HG03469 (cell line): ENCODE results near the gene KRR1.
"Not testable (repeated sequence)": the region's sequence is repeated elsewhere in the genome, so short reads cannot be mapped to it uniquely, and the experiment has no call there.

Experiments used
- ATAC-seq: cut with Tn5 transposase; IDR thresholded peaks from one replicate; pipeline ENCODE4 v1.9.1; 2021; ENCODE audit warnings: mild to moderate bottlenecking, moderate library complexity, moderate number of reproducible peaks; ENCODE audit not compliant: unreplicated experiment

Gene KRR1

DNA sequence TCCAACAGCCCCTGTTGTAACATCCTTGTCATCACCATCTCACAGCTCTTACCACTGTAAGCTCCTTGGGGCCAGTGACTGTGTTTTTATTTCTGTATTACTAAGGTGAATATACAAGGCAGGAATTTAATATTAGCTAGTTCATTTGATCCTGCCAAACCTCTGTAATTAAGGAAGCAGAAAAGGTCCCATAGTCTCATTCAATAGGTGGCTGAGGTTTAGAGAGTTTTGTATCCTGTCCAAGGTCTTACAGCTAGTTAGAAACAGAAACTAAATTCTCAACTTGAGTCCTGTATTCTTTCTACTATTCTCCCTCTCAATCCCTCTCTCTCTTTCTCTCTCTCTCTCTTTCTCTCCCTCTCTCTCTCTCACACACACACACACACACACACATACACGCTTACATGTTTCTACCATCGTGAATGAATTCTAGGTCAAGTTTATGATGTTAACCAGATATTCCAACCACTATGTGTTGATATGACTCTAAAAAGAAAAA is 31.4 kb downstream of the KRR1 start:
- ATAC-seq, result peak; percentile 21

DNA sequence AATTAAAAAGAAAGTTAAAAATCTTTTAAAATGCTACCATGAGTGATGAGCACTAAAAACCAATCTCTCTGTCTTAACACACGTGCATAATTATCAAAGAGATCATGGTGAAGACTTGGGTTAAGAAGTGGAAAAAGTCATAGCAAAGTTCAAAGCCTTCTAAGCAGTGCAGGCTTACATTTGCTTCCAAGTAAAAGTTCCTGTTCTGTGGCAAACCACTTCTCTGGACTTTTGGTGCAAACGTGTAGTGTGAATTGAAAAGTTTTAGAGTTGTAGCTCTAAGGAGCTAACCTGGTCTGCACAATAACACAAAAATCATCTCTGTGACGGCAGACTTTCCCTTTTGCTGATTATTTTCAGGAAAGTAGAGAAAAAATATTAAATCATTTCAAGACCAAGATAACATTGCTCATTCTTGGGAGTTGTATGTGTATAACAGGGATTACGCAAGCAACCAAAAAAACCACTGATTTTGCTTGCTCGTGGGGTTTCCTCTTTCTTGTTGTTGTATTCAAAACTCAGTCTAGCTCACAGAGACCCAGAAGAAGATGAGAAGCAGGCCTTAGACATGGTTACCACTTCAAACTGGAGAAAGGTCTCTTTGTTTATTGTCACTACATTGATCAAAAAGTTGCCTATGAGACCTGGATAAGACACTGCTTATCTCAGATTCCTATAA is 33.2 kb downstream of the KRR1 start:
- peak; percentile 18 for ATAC-seq

DNA sequence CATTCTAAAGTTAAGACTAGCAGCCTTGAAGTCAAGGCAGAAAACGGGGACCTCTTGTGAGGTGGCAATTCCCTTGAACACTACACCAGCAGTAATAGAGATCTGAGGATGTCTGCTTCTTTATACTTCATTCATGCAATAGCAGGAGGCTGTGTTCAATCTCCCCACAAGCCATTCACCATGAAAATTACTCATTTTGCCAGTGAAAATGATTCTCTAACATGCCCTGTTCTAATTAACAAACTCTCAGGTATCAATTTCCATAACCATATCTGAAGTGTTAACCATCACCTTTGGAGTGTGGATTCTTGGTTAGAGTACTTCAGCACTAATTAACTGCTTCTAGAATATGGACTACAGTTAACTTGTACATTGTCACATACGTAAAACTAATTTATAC is 34.3 kb downstream of the KRR1 start:
- ATAC-seq, result no peak

DNA sequence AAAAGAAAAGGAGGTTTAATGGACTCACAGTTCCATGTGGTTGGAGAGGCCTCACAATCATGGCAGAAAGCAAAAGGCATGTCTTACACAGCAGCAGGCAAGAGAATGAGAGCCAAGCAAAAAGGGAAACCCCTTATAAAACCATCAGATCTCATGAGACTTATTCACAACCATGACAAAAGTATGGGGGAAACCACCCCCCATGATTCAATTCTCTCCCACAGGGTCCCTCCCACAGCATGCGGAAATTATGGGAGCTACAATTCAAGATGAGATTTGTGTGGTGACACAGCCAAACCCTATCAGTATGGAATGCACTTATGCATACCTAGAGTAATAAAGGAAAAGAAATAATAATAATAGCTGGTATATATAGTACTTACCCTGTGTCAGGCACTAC is 35.3 kb downstream of the KRR1 start:
- no peak for ATAC-seq

DNA sequence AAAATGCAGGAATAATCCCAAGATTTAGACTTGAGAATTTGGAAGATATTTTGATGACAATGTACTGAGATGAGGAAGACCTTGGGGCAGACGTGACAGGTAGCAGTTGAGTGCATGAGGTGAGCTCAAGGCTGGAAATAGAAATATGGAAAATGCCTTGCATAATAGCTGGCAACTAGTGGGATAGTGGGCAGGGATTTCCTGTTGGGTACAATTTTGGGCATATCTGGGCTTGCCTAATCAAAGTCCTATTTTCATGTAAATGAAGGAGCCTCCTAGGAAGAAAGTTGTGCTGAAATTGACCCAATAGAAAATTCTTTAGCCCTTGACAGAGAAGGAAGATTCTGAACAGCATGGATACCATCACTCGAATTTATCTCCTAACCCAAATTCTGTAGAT is 37.3 kb downstream of the KRR1 start:
- no peak for ATAC-seq

DNA sequence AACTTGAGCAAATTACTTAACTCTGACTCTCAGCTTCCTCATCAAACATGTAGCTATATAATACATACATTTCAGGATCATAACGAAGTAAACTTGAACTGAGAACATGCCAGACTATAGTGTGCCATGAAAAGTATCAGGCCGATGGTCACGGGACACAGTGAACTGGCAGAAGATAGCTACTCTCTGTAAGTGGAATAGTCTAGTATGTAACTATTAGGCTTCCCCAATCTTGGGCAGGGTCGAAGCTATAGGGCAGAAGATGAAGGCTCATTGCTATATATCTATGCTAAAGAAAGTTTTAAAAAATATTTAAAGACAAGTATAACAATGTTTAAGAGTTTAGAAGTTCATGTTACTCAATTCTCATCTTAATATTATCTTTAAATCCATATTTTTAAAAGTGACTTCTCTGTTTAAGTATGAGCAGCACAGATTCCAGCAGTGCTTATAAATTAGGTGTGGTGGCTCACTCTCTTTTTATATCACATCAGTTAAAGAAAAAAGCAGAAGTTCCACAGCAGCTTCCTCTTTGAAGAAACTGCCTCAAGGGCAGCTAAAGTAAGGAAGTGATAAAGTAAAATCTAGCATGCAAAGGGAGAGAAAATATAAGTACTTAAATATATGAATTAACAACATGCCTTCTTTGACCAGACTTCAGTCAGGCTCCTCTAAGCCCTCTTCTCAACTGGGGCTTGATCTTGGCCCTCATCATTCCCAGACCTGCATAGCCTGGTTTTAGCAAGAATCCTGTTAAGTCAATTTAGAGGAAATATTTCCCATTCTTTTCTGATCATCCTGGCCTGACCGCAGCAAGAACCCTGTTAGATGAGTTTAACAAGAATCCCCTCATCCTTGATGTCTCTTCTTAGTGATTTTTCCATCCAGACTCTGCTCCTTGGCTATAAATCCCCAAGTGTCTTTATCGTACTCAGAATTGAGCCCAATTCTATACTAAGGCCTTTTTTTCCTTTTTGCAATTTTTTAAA is 39.2 kb downstream of the KRR1 start:
- ATAC-seq, result peak; percentile 78

DNA sequence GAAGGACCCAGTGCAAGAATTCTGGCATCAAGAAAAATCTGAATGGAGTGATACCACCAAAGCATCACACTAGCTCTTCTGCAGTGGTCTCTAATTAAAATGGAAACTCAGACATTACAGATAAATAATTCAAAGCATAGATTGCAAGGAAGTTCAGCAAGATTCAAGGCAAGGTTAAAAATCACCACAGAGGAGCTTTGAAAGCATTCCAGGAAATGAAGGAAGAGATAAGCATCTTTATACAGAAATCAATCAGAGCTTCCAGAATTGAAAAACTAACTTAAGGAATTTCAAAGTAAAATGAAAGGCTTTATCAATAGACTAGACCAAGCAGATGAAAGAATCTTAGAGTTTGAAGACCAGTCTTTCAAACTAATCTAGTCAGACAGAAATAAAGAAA is 51.2 kb downstream of the KRR1 start:
- no peak for ATAC-seq

DNA sequence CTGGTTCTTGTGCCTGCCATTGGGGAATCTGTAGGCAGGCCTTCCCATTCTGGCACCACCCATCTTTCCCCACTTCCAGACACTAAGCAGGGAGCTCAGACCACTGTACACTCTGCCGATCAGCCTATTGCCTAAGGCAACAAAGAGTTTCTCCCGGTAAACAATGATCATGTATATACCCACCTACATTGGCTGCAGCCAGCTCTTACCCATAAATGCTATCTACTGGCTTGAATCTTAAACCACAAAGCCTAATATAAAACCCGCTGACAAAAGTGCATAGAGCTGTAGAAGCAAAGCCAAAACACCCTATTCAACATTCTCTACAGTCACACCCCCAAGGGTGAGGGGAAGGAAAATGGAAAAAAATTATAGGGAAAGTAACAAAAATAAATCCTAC is 51.7 kb downstream of the KRR1 start:
- ATAC-seq, result no peak

DNA sequence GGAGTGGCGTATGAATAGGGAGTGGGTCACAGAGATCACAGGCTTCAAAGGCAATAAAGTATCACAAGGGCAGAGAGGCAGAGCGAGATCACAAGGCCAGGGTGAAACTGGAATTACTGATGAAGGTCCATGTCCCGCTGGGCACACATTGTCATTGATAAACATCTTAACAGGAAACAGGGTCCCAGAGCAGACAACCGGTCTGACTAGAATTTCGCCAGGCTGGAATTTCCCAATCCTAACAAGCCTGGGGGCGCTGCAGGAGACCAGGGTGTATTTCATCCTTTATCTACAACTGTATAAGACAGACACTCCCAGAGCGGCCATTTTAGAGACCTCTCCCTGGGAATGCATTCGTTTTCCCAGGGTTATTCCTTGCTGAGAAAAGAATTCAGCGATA is 53.5 kb downstream of the KRR1 start:
- ATAC-seq, result not testable (repeated sequence)

DNA sequence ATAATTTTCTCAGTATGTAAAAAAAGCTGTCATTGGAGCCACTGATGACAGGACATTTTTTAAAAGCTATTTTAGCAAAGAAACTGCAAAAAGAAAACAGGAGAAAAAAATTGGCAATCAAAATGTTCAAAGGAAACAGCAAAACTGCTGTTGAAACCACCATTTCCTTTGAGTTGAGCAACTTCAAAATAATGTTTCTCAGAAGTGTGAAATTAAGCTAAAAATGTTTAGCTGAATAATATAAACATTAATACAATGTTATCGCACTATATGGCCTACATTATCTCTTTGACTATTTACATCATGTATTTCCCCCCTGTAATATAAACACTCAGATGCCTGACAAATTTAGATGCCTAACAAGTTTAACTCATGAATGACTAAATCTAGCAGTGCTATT is 54.2 kb downstream of the KRR1 start:
- no peak for ATAC-seq

DNA sequence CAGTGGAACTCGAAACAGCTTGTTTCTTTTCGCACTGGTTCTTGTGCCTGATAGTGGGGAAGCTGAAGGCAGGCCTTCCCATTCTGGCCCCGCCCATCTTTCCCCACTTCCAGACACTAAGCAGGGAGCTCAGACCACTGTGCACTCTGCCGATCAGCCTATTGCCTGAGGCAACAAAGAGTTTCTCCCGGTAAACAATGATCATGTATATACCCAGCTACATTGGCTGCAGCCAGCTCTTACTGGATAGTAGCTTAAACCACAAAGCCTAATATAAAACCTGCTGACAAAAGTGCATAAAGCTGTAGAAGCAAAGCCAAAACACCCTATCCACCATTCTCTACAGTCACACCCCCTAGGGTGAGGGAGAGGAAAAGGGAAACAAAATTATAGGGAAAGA is 55.6 kb downstream of the KRR1 start:
- ATAC-seq, result no peak

DNA sequence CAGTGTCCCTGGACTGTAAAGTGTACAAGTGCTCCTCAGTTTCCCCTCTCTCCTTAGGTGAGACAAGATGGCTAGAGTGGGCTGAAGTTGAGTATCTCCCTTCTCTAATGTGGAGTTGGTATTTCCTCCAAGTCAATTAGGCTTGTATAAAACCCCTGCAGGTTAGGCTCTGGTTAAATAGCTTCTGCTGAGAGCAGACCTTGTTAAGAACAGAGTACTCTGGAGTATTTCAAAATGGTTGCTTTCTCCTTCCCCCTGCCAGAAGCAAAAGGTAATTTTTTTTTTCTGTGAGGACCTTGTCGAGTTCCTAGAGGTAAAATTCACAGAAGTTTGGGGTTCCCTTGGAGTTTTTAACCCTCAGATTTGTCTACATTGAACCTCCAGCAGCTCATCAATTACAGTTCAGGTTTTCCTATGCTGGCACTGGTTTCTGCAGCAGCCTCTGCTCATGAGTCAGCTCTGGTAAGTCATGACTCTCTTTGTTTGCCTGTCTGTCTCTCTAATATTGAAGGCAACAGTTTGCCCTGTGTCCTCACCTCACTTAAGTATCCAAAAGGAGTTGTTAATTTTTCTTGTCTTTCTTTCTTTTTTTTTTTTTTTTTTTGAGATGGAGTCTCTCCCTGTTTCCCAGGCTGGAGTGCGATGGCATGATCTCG is 58.6 kb downstream of the KRR1 start:
- ATAC-seq, result no peak

DNA sequence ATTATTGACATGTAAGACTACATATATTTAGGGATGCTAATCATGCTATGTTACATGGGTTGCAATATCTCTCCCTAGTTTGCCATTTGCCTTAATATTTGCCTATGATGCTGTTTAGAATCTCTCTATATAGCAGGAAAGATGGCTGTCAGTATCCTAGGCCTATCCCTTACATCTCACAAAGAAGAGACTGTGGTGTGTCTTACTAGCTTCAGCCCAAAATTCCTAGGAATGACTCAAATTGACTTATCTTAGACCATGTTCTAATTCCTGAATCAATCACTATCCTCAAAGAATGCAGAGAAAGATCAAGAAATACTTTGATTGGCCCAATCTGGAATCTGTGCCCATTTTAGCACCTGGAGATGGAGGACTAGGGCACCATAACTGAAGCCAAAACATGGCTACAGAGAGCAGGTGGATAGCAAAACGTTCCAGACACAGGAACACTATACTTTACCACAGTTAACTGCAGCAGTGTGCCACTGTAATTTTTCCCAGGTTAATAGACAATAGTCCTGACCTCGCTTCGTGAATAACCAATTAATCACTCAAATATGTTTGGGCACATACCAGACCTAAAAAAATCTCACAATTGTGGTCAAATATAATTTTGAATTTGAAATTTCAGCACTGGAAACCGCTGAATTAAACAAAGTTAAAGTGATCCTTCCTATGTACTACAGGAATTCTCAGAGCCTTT is 63.6 kb downstream of the KRR1 start:
- ATAC-seq, result no peak

DNA sequence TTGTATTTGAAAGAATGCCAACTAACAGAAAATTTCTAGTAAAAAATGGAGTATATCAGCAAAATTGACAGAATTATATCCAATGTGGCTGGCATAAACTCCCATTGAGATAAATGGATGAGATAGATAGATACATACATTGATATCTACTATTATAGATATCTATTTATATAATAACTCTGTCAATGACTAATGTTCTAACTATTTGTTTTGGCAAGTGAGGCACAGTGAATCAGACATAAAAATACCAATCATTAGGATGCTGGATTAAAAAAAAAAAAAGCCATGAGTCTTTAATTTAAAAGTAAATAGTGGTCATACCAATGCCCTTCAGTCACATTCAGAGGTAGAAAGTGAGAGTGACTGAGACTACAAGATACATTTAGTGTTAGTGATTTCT is 64.6 kb downstream of the KRR1 start:
- no peak for ATAC-seq

DNA sequence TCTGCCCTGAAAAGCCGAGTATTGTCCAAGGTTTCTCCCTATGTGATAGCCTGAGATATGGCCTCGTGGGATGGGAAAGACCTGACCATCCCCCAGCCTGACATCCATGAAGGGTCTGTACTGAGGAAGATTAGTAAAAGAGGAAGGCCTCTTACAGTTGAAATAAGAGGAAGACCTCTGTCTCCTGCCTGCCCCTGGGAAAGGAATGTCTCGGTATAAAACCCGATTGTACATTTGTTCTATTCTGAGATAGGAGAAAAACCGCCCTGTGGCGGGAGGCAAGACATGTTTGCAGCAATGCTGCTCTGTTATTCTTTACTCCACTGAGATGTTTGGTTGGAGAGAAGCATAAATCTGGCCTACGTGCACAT is 66.3 kb downstream of the KRR1 start:
- ATAC-seq, result not testable (repeated sequence)

DNA sequence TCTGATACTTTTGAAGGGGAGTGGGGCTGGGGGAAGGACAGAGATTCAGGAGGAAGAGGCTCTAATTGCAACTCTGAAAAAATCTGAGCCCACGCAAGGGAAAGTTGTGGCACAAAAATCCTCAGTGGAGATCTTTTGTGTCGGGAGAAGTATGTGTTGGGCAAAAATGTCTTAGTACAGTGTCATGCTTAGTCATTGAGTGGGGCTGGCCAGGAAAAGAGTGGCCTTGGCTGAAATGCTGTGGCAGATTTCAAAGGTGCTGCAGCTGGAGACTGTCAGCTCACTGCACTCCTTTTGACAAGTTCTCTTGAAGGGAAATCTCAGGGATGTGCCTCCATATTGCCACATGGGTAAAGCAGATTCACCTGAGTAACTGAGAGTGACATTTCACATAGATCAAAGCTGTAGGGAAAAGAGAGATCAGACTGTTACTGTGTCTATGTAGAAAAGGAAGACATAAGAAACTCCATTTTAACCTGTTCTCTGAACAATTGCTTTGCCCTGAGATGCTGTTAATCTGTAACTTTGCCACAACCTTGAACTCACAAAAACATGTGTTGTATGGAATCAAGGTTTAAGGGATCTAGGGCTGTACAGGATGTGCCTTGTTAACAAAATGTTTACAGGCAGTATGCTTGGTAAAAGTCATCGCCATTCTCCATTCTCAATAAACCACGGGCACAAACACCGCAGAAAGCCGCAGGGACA is 66.8 kb downstream of the KRR1 start:
- ATAC-seq, result no peak

DNA sequence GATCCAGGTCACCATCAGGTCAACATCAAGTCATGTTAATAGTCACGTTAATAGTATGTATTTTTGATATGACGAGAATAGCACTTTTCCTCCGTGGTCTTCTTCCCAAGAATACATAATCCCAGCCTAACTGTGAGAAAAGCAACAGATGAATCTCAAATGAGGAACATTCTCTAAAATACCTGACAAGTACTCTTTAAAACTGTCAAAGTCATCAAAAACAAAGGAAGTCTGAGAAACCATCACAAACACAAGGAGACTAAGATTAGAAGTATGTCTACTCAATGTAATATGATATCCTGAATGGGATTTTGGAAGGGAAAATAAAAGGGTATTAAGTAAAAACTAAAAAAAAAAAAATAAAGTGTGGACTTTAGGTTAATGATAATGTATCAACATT is 67.7 kb downstream of the KRR1 start:
- no peak for ATAC-seq

DNA sequence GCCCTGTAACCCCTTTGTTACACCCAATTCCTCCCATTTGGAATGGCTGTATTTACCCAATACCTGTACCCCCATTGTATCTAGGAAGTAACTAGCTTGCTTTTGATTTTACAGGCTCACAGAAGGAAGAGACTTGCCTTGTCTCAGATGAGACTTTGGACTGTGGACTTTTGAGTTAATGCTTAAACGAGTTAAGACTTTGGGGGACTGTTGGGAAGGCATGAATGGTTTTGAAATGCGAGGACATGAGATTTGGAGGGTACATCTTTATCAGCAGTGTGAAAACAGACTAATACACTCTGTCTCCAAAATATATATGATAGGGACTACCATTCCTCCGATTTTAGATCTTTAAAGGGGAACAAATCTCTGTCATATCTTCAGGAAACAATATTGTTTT is 69.0 kb downstream of the KRR1 start:
- not testable (repeated sequence) for ATAC-seq

DNA sequence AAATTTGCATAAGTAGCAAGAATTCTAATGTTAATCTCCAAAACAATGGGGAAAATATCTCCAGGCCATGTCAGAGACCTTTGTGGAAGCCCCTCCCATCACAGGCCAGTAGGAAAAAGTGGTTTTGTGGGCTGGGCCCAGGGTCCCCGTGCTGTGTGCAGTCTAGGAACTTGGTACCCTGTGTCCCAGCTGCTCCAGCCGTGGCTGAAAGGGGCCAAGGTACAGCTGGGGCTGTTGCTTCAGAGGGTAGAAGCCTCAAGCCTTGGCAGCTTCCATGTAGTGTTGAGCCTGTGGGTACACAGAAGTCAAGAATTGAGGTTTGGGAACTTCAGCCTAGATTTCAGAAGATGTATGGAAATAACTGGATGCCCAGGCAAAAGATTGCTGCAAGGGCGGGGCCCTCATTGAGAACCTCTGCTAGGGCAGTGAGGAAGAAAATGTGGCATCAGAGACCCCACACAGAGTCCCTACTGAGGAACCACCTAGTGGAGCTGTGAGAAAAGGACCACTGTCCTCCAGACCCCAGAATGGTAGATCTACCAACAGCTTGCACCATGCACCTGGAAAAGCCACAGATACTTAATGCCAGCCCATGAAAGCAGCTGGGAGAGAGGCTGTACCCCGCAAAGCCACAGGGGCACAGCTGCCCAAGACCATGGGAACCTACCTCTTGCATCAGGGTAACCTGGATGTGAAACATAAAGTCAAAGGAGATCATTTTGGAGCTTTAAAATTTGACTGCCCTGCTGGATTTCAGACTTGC is 69.5 kb downstream of the KRR1 start:
- ATAC-seq, result not testable (repeated sequence)
